K562 (cell line): ENCODE results near the gene SIGLEC7.

Experiments
- CTCF ChIP-seq, 3 experiments: IDR thresholded peaks in 2 of 3; conservative IDR thresholded peaks in 1 of 3; 2 replicates each; pipeline ENCODE4 v1.5.1; 2011 to 2012; ENCODE audit warnings: low read length in 3 of 3, mild to moderate bottlenecking in 3 of 3, control low read depth in 2 of 3, improper control_type of control experiment in 1 of 3, inconsistent platforms in 1 of 3, low read depth in 1 of 3, mixed read lengths in 1 of 3, moderate library complexity in 1 of 3; ENCODE audit not compliant: insufficient read depth in 2 of 3
- POLR2A ChIP-seq: fragments of 450-650 bp; conservative IDR thresholded peaks from 2 replicates; pipeline ENCODE4 v1.6.1; 2016
- ZBTB2 ChIP-seq: fragments of 450-650 bp; IDR thresholded peaks from 2 replicates; pipeline ENCODE4 v1.6.1; 2016; ENCODE audit warnings: antibody characterized with exemption
- ZBTB5 ChIP-seq: fragments of 450-650 bp; IDR thresholded peaks from 2 replicates; pipeline ENCODE4 v1.6.1; 2017; ENCODE audit warnings: antibody characterized with exemption

GRCh38 chr19:51172223-51172622, 30.1 kb downstream of the SIGLEC7 start:
- TF ChIP-seq ZBTB2 (no peak), CTCF (IDR thresholded peaks at IDR 0.05 in 2 of 3, conservative IDR thresholded peaks at IDR 0.05 in 1 of 3; ENCODE audit: insufficient read depth in 2 of 3, low read depth in 1 of 3, low read length in 3 of 3) (no peak), POLR2A (no peak), ZBTB5 (no peak)
